ENCODE measurements around the gene FSCN2.

The FSCN2 gene

DNA sequence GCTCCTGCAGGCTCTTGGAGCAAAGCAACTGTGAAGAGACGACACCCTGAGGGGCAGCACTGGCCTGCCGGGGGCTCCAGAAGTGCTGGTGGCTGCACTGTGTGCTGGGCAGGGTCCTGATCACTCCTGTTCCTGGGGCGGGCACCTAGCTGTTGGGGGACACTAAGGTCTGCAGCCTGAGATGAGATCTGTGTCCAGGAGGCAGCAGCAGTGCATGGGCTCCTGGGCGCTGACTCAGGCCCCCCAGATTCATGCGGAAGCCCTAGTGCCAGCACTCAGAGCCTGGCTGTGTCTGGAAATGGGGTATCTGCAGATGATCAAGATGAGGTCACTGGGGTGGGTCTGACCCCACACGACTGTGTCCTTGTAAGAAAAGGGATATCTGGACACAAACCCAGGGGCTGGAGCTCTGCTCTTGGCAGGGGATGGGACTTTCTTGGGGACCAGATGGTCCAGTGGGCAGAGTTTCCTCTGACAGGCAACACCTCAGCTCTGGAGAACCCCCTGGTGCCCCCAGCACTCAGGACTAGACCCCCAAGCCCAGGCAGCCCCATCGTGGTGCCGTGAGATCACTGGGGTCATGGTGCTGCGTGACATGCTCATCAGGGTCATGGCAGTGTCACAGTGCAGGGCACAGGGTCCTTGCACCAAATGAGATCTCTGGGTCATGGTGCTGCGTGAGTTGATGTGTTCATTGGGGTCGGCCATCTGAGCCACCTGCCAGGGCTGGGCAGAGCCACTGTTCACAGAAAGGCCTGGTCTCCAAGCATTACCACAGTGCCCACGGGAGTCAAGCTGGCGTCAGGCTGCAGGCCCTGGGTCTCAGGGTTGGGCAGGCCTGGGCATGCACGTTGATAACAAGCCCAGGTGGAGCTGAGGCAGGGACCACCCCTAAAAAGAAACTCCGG is 14.5 kb downstream of the FSCN2 start:
- TF ChIP-seq, protein P1, sequence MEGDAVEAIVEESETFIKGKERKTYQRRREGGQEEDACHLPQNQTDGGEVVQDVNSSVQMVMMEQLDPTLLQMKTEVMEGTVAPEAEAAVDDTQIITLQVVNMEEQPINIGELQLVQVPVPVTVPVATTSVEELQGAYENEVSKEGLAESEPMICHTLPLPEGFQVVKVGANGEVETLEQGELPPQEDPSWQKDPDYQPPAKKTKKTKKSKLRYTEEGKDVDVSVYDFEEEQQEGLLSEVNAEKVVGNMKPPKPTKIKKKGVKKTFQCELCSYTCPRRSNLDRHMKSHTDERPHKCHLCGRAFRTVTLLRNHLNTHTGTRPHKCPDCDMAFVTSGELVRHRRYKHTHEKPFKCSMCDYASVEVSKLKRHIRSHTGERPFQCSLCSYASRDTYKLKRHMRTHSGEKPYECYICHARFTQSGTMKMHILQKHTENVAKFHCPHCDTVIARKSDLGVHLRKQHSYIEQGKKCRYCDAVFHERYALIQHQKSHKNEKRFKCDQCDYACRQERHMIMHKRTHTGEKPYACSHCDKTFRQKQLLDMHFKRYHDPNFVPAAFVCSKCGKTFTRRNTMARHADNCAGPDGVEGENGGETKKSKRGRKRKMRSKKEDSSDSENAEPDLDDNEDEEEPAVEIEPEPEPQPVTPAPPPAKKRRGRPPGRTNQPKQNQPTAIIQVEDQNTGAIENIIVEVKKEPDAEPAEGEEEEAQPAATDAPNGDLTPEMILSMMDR (IDR thresholded peaks at IDR 0.05; ENCODE audit: low read depth, low read length), result no peak
- no peak overlapping the region for H3K4me3 ChIP-seq (ENCODE audit: low read depth, low read length)

DNA sequence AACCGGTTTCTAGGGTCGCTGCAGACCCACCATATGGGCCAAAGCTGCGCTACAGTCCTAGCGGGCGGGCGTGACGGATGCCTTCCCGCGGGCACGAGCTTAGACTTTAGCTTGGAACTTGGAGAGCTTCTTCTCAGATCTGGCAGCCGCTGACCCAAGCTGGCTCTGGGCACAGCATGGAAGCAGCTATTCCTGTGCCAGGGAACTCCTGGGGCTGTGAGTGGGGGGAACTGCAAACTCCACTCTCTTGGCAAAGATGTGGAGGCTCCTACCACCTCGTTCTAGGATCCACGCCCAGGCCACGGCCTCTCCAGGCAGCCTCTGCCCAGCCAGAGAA is 15.1 kb downstream of the FSCN2 start:
- H3K4me3 ChIP-seq (ENCODE audit: low read depth, low read length), result no peak overlapping the region
- TF ChIP-seq, protein P1 (IDR thresholded peaks at IDR 0.05; ENCODE audit: low read depth, low read length), result no peak

DNA sequence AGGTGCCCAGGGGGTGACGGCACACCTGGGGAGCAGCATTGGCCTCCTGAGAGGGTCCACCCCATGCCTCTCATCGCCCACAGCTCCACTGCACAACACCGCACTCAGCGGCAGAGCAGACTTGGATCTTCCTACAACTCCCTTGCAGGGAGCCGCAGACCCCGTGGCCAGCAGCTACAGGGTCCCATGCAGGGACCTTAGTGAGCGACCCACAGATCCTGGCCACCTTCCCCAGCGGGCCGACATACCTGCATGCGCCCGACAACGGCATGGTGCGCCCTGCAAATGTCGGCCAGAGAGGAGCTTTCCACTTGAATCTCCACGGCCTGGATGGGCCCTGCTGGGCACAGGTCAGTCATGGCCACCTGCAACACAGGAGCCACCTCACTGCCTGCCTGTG is 15.6 kb downstream of the FSCN2 start:
- TF ChIP-seq, protein P1 (IDR thresholded peaks at IDR 0.05; ENCODE audit: low read depth, low read length), result no peak
- H3K4me3 ChIP-seq (ENCODE audit: low read depth, low read length), result no peak overlapping the region

DNA sequence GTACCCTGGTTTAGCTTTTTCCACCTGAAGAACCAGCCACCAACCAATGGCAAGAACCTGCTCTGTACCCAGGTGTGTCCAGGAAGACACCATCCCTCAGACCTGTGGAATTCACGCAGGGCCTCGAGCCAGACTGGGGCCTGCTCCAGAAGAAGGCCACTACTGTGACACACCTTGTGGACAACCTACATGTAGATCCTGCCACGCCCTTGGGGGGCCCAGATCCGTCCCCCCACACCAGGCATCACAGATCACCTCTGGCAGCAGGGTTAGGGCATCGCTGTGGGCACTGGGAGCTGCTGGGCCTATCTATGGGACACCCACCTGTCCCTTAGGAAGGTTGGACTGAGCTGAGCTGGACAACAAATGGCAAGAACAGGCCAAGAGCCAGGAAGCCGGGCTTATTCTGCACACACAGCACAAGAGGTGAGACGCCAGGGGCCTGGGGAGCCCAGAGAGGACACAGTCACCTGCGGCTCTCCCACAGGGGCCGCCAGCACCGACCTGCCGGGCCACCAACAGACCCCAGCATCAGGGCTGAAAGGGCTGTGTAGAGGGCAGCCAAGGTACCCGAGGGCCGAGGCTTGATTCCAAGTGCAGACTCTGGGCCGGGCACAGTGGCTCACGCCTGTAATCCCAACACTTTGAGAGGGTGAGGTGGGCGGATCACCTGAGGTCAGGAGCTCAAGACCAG is 16.3 kb downstream of the FSCN2 start:
- no peak overlapping the region for H3K4me3 ChIP-seq (ENCODE audit: low read depth, low read length)
- TF ChIP-seq, protein P1 (IDR thresholded peaks at IDR 0.05; ENCODE audit: low read depth, low read length), result no peak

DNA sequence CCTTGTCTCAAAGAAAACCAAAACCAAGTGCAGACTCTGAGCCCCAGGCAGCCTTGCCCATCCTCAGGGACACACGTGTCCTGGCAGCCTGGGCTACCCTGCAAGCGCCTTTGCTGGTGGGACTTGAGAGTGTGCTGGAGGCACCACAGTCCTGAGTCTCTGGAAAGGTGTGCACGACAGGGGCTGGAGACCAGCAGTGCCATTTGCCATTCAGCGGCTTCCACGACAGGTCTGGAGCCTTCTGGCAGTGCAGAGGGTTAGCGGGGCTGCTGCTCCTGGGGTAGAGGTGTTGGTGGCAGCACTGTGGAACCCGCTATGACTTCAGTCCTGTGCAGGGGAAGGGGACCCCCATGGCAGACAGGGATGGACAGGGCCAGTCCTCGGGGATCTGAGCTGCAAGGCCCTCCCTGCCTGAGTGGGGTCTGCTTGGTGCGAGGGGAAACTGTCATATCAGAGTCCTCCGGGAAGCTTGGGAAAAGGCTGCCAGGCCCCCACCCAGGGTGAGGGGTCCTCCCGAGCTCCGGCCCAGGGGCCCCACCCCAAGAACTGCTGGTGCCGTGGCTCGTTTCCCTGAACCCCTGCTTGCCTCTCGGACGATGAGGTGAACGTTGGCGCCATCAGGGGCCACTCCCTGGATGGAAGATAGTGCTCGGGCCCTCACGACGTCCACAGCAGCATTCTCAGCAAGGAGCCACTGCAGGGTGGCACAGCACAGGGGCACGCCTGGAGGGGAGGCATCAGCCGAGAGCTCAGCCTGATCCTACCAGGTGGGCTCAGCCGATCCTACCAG is 17.2 kb downstream of the FSCN2 start:
- TF ChIP-seq, protein P1 (IDR thresholded peaks at IDR 0.05; ENCODE audit: low read depth, low read length), result no peak
- H3K4me3 ChIP-seq (ENCODE audit: low read depth, low read length), result no peak overlapping the region

DNA sequence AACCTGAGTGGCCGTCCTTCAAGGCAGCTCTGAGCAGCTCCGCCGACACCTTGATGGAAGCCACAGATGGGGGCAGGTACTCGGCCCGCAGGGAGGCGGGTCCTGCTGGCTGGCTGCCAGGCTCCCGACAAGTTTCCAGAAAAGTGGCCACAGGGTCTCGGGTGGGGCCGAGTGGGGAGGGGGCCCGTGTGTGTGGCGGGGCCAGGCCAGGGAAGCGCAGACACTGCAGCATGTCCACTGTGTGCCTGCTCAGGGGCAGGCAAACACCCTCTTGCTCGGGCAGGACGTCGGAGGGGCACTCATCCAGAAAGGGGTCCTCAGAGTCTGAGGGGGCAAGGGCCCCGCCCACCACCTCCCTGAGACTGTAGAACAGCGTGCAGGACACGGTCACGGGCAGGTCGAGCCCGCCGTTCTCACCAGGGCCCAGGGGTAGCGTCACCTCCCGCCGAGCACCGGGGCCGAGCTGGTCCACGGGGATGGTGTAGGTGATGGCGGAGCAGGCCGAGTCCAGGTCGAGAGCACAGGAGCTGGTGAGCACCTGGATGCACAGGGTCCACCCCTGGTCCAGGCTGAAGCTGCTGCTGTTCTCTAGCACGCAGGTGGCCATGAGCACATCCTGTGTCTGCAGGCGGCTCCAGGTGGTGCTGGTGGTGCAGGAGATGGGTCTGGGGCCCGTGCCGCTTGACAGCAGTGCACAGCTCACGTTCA is 18.9 kb downstream of the FSCN2 start:
- TF ChIP-seq, protein P1 (IDR thresholded peaks at IDR 0.05; ENCODE audit: low read depth, low read length), result no peak
- H3K4me3 ChIP-seq (ENCODE audit: low read depth, low read length), result no peak overlapping the region

All from WI38 (cell line).